ENCODE data around the gene FAM222B.
A peak's percentile ranks its signal among the peaks of the same experiment; 100 is the strongest.
"Not testable (repeated sequence)": the region's sequence is repeated elsewhere in the genome, so short reads cannot be mapped to it uniquely, and the experiment has no call there.

The FAM222B gene

GRCh38 chr17:28849281-28849680 lies 6.7 kb upstream of the FAM222B start:
- TF ChIP-seq CTCF (conservative IDR thresholded peaks at IDR 0.05) = no peak
- no peak overlapping the region for H3K27ac ChIP-seq

- not testable (repeated sequence) for H3K27ac ChIP-seq
- peak; percentile 47 for TF ChIP-seq CTCF (conservative IDR thresholded peaks at IDR 0.05)
These were observed 6.1 kb upstream of the FAM222B start for GRCh38 chr17:28848667-28849066.

- not testable (repeated sequence) for H3K27ac ChIP-seq
These were observed 4.1 kb upstream of the FAM222B start for GRCh38 chr17:28846699-28847098.

- no peak overlapping the region for H3K27ac ChIP-seq
- TF ChIP-seq CTCF (conservative IDR thresholded peaks at IDR 0.05) = no peak
These were observed 3.6 kb upstream of the FAM222B start for GRCh38 chr17:28846231-28846630.

- peak overlapping the region; percentile 86; the same call in 1 of the 2 replicates for H3K27ac ChIP-seq
- no peak for TF ChIP-seq CTCF (conservative IDR thresholded peaks at IDR 0.05)
These were observed 1.2 kb upstream of the FAM222B start for GRCh38 chr17:28843816-28844148.

- TF ChIP-seq CTCF (conservative IDR thresholded peaks at IDR 0.05) = no peak
- H3K27ac ChIP-seq = peak overlapping the region; percentile 86
These were observed 699 bp downstream of the FAM222B start for GRCh38 chr17:28841901-28842281.

GRCh38 chr17:28839221-28839620 lies 3.4 kb downstream of the FAM222B start:
- H3K27ac ChIP-seq = no peak overlapping the region
- TF ChIP-seq CTCF (conservative IDR thresholded peaks at IDR 0.05) = no peak

GRCh38 chr17:28836541-28836940 lies 6.0 kb downstream of the FAM222B start:
- not testable (repeated sequence) for H3K27ac ChIP-seq

- TF ChIP-seq CTCF (conservative IDR thresholded peaks at IDR 0.05) = no peak
- H3K27ac ChIP-seq = no peak overlapping the region
These were observed 8.2 kb downstream of the FAM222B start for GRCh38 chr17:28834420-28834819.
